ENCODE measurements around the gene GARRE1.

GARRE1 gene

DNA sequence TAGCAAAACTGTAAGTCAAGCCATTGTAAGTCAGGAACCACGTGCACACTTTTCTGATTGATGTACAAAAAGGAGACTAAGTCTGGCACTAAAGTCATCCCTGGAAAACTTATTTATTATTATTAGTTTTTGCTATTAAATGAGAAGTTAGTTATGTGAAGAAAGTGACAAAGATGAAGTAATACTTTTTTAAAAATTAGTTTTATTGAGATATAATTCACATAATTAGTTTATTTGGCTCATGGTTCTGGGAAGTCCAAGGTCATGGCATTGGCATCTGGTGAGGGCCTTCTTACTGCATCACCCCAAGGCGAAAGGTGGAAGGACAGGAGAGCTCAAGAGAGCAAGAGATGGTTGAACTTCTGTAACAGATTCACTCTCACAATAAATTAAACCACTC, 36.9 kb downstream of the GARRE1 start:
- DNase-seq (ENCODE audit: low read depth): no peak

DNA sequence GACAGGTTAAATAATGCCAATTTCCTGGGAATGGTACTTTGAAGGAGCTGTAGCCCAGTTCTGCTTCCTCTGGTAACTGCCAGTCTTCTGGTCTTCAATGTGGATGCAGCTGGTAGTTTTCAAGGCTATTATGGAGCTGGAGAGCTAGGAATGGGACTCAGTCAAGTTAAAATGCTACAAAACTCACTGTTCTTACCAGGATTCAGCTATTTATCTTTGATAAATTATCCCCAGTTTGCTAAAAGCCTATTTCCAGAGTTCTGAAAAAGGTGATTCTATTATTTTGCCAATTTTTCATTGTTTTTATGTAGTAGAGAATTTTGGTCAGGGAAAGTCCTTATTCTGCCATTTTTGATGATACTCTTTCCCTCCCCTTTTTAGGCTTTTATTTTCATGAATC, 40.7 kb downstream of the GARRE1 start:
- DNase-seq (ENCODE audit: low read depth): no peak

DNA sequence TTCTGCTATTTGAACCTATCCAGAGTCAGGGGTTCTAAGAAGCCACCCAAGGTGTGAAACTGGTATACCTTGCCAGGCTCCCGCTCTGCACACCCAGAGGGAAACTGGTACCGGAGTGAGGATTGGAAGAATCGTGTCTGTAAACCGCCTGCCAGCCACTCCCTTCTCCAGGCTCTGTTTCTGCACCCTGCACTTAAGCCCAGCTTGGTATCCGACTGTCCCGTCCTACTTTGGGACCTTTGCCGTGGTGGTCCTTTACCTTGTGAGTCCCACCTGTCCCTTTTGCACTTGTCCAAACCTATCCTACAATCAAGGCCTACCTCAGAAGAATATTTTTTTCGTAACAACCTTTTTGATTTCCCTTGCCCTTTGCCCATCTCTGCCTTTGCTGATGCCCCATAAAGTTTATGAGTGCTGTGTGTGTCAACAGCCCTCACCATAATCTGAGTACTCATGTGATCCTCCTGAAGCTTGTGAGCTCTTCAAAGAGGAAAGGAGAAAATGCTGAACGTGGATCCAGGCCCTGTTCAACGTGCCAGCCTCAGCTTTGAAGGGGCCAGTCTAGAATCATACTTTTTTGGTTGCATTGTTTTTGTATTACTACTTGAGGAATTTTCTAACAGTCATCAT, 44.7 kb downstream of the GARRE1 start:
- no peak for DNase-seq (ENCODE audit: low read depth)

DNA sequence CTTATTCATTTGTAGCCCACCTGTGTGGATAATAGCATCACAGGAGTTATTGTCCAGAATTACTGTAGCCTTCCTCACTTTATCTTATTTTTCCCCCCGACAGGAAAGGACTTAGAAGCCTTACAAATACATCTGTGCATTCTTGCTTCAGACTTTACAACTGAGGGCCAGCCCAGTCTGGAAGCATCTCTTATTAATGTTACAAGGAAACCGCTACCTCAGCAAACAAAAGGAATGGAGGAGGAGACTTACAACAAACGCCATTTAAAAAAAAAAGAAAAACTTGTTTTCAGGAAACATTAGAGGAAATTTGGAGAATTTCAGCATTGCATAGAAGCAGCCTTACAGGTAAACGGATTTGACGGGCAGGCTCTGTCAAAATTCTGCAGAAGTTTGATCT, 45.2 kb downstream of the GARRE1 start:
- no peak for DNase-seq (ENCODE audit: low read depth)

DNA sequence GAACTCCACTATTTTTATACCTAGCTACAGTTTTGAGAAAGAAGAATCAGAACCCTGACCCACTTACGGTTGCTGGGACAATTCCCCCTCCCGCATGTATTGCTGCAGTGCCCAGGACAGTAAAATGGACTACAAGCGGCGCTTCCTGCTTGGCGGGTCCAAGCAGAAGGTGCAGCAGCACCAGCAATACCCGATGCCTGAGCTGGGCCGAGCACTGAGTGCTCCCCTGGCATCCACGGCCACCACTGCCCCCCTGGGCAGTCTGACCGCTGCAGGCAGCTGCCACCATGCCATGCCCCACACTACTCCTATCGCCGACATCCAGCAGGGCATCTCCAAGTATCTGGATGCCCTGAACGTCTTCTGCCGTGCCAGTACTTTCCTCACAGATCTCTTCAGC, 46.0 kb downstream of the GARRE1 start:
- no peak for DNase-seq (ENCODE audit: low read depth)

DNA sequence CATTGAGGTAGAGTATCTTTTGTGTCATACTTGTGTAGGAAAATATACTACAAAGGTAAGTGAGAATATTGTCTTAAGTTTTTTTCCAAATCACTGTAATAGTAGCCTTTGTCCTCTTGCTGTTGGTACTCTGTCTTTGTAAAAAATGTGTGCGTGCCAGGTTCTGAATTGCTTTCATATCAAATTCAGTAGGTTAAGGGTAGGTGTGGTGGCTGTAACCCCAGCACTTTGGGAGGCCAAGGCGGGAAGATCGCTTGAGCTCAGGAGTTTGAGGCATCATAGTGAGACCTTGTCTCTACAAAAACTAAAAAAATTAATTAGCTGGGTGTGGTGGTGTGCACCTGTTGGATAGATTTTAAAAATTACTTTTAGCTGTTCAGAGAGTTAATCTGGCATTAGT, 46.6 kb downstream of the GARRE1 start:
- no peak for DNase-seq (ENCODE audit: low read depth)

All from iris pigment epithelial cell (primary cell).